B cell (primary cell): ENCODE results near the gene OXER1. TPM values are rescaled to one million over a fixed set of nuclear protein-coding genes. Genes with fewer than 3 reads are reported as not detected.

Experiments
- ATAC-seq: fragments of 200-7000 bp; cut with Tn5 transposase; one replicate; pipeline ENCODE4 v1.10.0; 2021; ENCODE audit warnings: low read depth, mild to moderate bottlenecking, moderate number of reproducible peaks, moderate library complexity
- CTCF ChIA-PET: fragments of 350-600 bp; sonication (Branson Sonifier 250); formaldehyde crosslinking; loops from one replicate; lab custom pipeline; 2021; ENCODE audit warnings: antibody characterized with exemption, inconsistent platforms; lab: Charles Lee
- POLR2A ChIA-PET: fragments of 350-600 bp; sonication (Branson Sonifier 250); formaldehyde crosslinking; loops from one replicate; lab custom pipeline; 2021; ENCODE audit warnings: antibody characterized with exemption; lab: Charles Lee
- DNase-seq: peaks from one replicate; pipeline ENCODE4 v3.0.0; 2013
- H2AFZ ChIP-seq: 2 replicates; pipeline ENCODE4 v1.6.1; 2012; ENCODE audit warnings: mild to moderate bottlenecking, low read depth, low read length; ENCODE audit not compliant: insufficient read depth, poor library complexity, severe bottlenecking
- H3K27ac ChIP-seq, 2 donors: 1 replicate in 1 of 2; 2 replicates in 1 of 2; pipeline ENCODE4 v1.5.1; 2012 to 2013; ENCODE audit warnings: low read length in 2 of 2, mild to moderate bottlenecking in 2 of 2, moderate library complexity in 1 of 2
- H3K27me3 ChIP-seq, 4 experiments: fragments of 200-600 bp in 1 of 4; sonication (generic) in 1 of 4; replicated peaks in 1 of 4; 1 replicate in 2 of 4; 2 replicates in 2 of 4; pipeline versions ENCODE4 v1.6.1 to v1.7.0; 2013 to 2016; ENCODE audit warnings: low read length in 3 of 4, mild to moderate bottlenecking in 2 of 4, mixed read lengths in 1 of 4, moderate library complexity in 1 of 4; ENCODE audit not compliant: insufficient read depth in 4 of 4, control insufficient read depth in 3 of 4; ENCODE audit errors: control extremely low read depth in 1 of 4
- H3K36me3 ChIP-seq, 2 experiments: replicated peaks in 1 of 2; 1 replicate in 1 of 2; 2 replicates in 1 of 2; pipeline versions ENCODE4 v1.6.1 to v1.7.1; 2013; ENCODE audit warnings: low read length in 1 of 2; ENCODE audit not compliant: insufficient read depth in 2 of 2, control insufficient read depth in 1 of 2; ENCODE audit errors: control extremely low read depth in 1 of 2, extremely low read depth in 1 of 2
- H3K4me1 ChIP-seq, 2 donors: fragments of 200-600 bp in 1 of 2; sonication (generic) in 1 of 2; 1 replicate in 1 of 2; 2 replicates in 1 of 2; pipeline versions ENCODE4 v1.5.1 to v1.6.1; 2013 to 2017; ENCODE audit warnings: low read length in 2 of 2; ENCODE audit not compliant: control insufficient read depth in 2 of 2, insufficient read depth in 2 of 2
- H3K4me2 ChIP-seq: replicated peaks from 2 replicates; pipeline ENCODE3; 2012; ENCODE audit warnings: mild to moderate bottlenecking, low read depth, low read length; ENCODE audit not compliant: poor library complexity, severe bottlenecking
- H3K4me3 ChIP-seq, 5 experiments: fragments of 200-600 bp in 1 of 5; sonication (generic) in 1 of 5; 1 replicate in 3 of 5; 2 replicates in 2 of 5; pipeline versions ENCODE4 v1.5.1 to v1.7.0; 2011 to 2016; ENCODE audit warnings: low read length in 4 of 5, mild to moderate bottlenecking in 4 of 5, low read depth in 2 of 5, control low read depth in 1 of 5, moderate library complexity in 1 of 5; ENCODE audit not compliant: insufficient read depth in 1 of 5; ENCODE audit errors: control extremely low read depth in 1 of 5, extremely low read depth in 1 of 5
- H3K79me2 ChIP-seq: fragments of 200-600 bp; sonication (generic); one replicate; pipeline ENCODE4 v1.6.0; 2016; ENCODE audit warnings: low read length; ENCODE audit not compliant: control insufficient read depth, insufficient read depth
- H3K9ac ChIP-seq: fragments of 200-600 bp; sonication (generic); 2 replicates; pipeline ENCODE4 v1.6.1; 2017; ENCODE audit warnings: mild to moderate bottlenecking, low read length, moderate library complexity
- H3K9me3 ChIP-seq, 3 donors: one replicate each; pipeline versions ENCODE4 v1.6.1 to v1.7.1; 2013; ENCODE audit warnings: low read length in 2 of 3; ENCODE audit not compliant: control insufficient read depth in 2 of 3, insufficient read depth in 1 of 3; ENCODE audit errors: control extremely low read depth in 1 of 3
- H4K20me1 ChIP-seq: 2 replicates; pipeline ENCODE4 v1.6.0; 2012; ENCODE audit warnings: mild to moderate bottlenecking, low read length; ENCODE audit not compliant: insufficient read depth, control insufficient read depth, poor library complexity, severe bottlenecking
- H3K27ac Mint-ChIP-seq: one replicate; pipeline ENCODE4 v1.8.0; 2021; ENCODE audit warnings: mixed read lengths
- H3K27me3 Mint-ChIP-seq: one replicate; pipeline ENCODE4 v1.8.0; 2021; ENCODE audit warnings: mixed read lengths
- H3K4me1 Mint-ChIP-seq: one replicate; pipeline ENCODE4 v1.8.0; 2021; ENCODE audit warnings: mixed read lengths
- H3K4me3 Mint-ChIP-seq: one replicate; pipeline ENCODE4 v1.8.0; 2021; ENCODE audit warnings: mixed read lengths
- H3K9me3 Mint-ChIP-seq: one replicate; pipeline ENCODE4 v1.8.0; 2022; ENCODE audit warnings: mixed read lengths; ENCODE audit not compliant: insufficient read depth
- EZH2 ChIP-seq: IDR thresholded peaks from 2 replicates; pipeline ENCODE4 v1.6.1; 2012; ENCODE audit warnings: borderline replicate concordance, low read depth, mild to moderate bottlenecking, moderate library complexity, low read length; ENCODE audit not compliant: insufficient read depth, poor library complexity, severe bottlenecking
- WGBS: methylation state at CpG from one replicate; pipeline ENCODE4 v1.1.5; 2013; ENCODE audit warnings: missing lambda C conversion rate; ENCODE audit not compliant: insufficient coverage; 5-methylcytosine and 5-hydroxymethylcytosine counted together
- intact Hi-C: fragments of 100-400 bp; cut with micrococcal nuclease; formaldehyde crosslinking; loops from one replicate; pipeline ENCODE4 v1.10.0; 2022
- polyA plus RNA-seq: library from polyadenylated mRNA; depleted of rRNA; stranded (reverse); fragments of >200 nt; gene quantifications from 2 replicates; pipeline ENCODE4 v1.2.3, GENCODE V29; 2012
- small RNA-seq: library from RNA; depleted of rRNA; stranded (forward); fragments of <200 nt; gene quantifications from one replicate; pipeline ENCODE3, GENCODE V24; 2012; ENCODE audit warnings: low replicate concordance, low read depth; ENCODE audit not compliant: insufficient read length
- total RNA-seq, 2 donors: library from RNA; stranded (reverse); fragments of 120-200 nt in 1 of 2; gene quantifications; 1 replicate in 1 of 2; 2 replicates in 1 of 2; pipeline versions ENCODE4 v1.2.3 to v1.2.4, GENCODE V29; 2013 to 2022
- TF ChIP-seq, protein P1 (sequence below): fragments of 200-600 bp; IDR thresholded peaks from one replicate; pipeline ENCODE4 v1.8.0; 2022; ENCODE audit warnings: antibody characterized with exemption, mild to moderate bottlenecking

OXER1 gene
- total and polyA plus RNA-seq, 2 donors (not counting 1 experiment from before 2014, with no cell fraction given), result 3.2 to 3.3 TPM

DNA sequence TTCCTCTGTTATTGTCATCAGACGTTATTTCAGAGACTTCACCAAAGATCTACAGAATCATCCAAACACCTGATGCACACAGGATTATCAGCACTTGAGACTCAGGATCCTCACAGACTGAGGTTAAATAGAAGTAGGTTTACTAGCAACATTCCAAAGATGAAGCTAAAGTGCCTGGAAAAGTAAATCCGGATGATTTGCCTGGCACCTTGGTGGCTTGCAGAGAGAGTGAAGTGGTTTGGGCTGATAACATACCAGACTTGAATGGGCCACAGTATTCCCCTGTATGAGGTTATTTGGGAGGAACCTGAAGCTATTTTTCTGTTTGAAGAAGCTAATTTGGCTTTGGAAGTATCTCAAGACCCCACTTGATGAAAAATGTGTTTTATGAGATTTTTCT, 51.0 kb downstream of the OXER1 start:
- H3K27me3 Mint-ChIP-seq, result no peaks in the 10 kb centered on the region
- no peak overlapping the region for H3K4me3 Mint-ChIP-seq
- Histone ChIP-seq H4K20me1 (no peaks in the 10 kb centered on the region), H3K4me1 (no peaks in the 10 kb centered on the region), H3K27me3 (no peaks in the 10 kb centered on the region), H3K36me3 (peaks cover 3 to 5% of the 10 kb centered on the region in 2 experiments), H2AFZ (no peak overlapping the region), H3K9ac (no peak overlapping the region), H3K27ac (no peak overlapping the region), H3K4me2 (no peak overlapping the region), H3K79me2 (no peaks in the 10 kb centered on the region), H3K9me3 (no peaks in the 10 kb centered on the region), H3K4me3 (no peak overlapping the region)
- no peaks in the 10 kb centered on the region for H3K4me1 Mint-ChIP-seq
- intact Hi-C loops, result loop anchor here (5.0 kb wide), 1 partner anchor 431 kb away; no protein-coding TSS in a partner anchor
- H3K27ac Mint-ChIP-seq, result no peak overlapping the region
- ChIA-PET CTCF (no interaction called here), POLR2A (no interaction called here)
- ATAC-seq (no peak), DNase-seq (no peak)
- 100% methylated on average over 1 of the region's 2 CpGs for WGBS
- no peaks in the 10 kb centered on the region for H3K9me3 Mint-ChIP-seq
- TF ChIP-seq, protein P1, sequence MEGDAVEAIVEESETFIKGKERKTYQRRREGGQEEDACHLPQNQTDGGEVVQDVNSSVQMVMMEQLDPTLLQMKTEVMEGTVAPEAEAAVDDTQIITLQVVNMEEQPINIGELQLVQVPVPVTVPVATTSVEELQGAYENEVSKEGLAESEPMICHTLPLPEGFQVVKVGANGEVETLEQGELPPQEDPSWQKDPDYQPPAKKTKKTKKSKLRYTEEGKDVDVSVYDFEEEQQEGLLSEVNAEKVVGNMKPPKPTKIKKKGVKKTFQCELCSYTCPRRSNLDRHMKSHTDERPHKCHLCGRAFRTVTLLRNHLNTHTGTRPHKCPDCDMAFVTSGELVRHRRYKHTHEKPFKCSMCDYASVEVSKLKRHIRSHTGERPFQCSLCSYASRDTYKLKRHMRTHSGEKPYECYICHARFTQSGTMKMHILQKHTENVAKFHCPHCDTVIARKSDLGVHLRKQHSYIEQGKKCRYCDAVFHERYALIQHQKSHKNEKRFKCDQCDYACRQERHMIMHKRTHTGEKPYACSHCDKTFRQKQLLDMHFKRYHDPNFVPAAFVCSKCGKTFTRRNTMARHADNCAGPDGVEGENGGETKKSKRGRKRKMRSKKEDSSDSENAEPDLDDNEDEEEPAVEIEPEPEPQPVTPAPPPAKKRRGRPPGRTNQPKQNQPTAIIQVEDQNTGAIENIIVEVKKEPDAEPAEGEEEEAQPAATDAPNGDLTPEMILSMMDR, result no peak
- TF ChIP-seq EZH2, result no peak

Small RNA genes lying within 50 kb of the gene (small RNA-seq; reads per million reads assigned to genes)
- gene RNU6-137P, result not detected

Other genes with a start within 250 kb of the OXER1 start
- gene MTA3, start 195.5 kb downstream of the OXER1 start, total RNA-seq, result 33.2 and 40.1 TPM in 2 replicates
- gene MTA3, start 195.5 kb downstream of the OXER1 start, polyA plus RNA-seq, result 11.8 and 13.4 TPM in 2 replicates
- 17.6 and 21.0 TPM in 2 replicates for gene HAAO, start 28.4 kb upstream of the OXER1 start, total RNA-seq
- gene HAAO, start 28.4 kb upstream of the OXER1 start, polyA plus RNA-seq, result 6.2 and 6.4 TPM in 2 replicates